ENCODE measurements around the gene AKR1B1. TPM values are rescaled to one million over a fixed set of nuclear protein-coding genes. Genes with fewer than 3 reads are reported as not detected.

AKR1B1 gene
- total and polyA plus RNA-seq, 2 of the 13 experiments (the other 11 are each of a cell fraction or from before 2014, with no cell fraction given) = 89.9 to 133 TPM

- DNase-seq (ENCODE audit: low spot score) = no peak
- Histone ChIP-seq H3K4me1 (ENCODE audit: insufficient read depth, low read length) (peaks cover 23% of the 10 kb centered on the region), H3K4me3 (replicated peaks in 1 of 3; ENCODE audit: insufficient read depth in 1 of 3, low read depth in 2 of 3, low read length in 3 of 3) (no peak overlapping the region), H3K9me3 (ENCODE audit: low read length) (peaks cover 4% of the 10 kb centered on the region; the same call in 1 of the 2 replicates), H3K36me3 (replicated peaks in 1 of 2; ENCODE audit: control insufficient read depth in 1 of 2, insufficient read depth in 2 of 2, low read length in 2 of 2) (no peaks in the 10 kb centered on the region), H3K27me3 (ENCODE audit: control insufficient read depth in 1 of 2, insufficient read depth in 2 of 2, low read length in 2 of 2) (no peaks in the 10 kb centered on the region), H3K9ac (ENCODE audit: insufficient read depth, low read depth, low read length) (no peak overlapping the region), H2AFZ (ENCODE audit: low read length) (no peak overlapping the region), H3K79me2 (ENCODE audit: insufficient read depth, low read length) (peaks cover 10% of the 10 kb centered on the region), H3K27ac (ENCODE audit: extremely low read length, insufficient read depth, low read length) (no peak overlapping the region), H4K20me1 (ENCODE audit: insufficient read depth, low read length) (no peaks in the 10 kb centered on the region), H3K4me2 (ENCODE audit: low read depth, low read length) (no peak overlapping the region)
- no TSS peak for BruUV-seq (replicated peaks)
- 0% methylated on average over 1 of the region's 1 CpG for WGBS (ENCODE audit: low lambda C conversion rate)
- CTCF ChIA-PET (ENCODE audit: low intra/inter-chr PET ratio, low total read pairs) = no interaction called here
- ATAC-seq = no peak
- intact Hi-C loops (cut with micrococcal nuclease; ENCODE audit: unreplicated experiment) (no loop called here), in situ Hi-C loops (cut with HindIII; ENCODE audit: extremely low pct_ligation_motif_present, low pct_unique_long_range_greater_than_20kb) (no loop called here)
- FAIRE-seq = no peak
- POLR2A ChIA-PET = no interaction called here
- no peak for TF ChIP-seq ZNF280B (CRISPR knock-in tag; IDR thresholded peaks at IDR 0.05; ENCODE audit: borderline replicate concordance)
- TF ChIP-seq ETS1 (CRISPR knock-in tag; IDR thresholded peaks at IDR 0.05) = no peak
- TF ChIP-seq ZFYVE20 (CRISPR knock-in tag; IDR thresholded peaks at IDR 0.05; ENCODE audit: borderline replicate concordance, low read depth) = no peak
- no peak for TF ChIP-seq ZBTB39 (CRISPR knock-in tag; IDR thresholded peaks at IDR 0.05)
- TF ChIP-seq ZNF281 (CRISPR knock-in tag; IDR thresholded peaks at IDR 0.05; ENCODE audit: borderline replicate concordance) = no peak
- no peak for TF ChIP-seq ATF3 (CRISPR knock-in tag; IDR thresholded peaks at IDR 0.05)
- TF ChIP-seq ZNF468 (CRISPR knock-in tag; IDR thresholded peaks at IDR 0.05) = no peak
- no peak for TF ChIP-seq BORCS8-MEF2B (CRISPR knock-in tag; IDR thresholded peaks at IDR 0.05)
- TF ChIP-seq SIN3B (IDR thresholded peaks at IDR 0.05; ENCODE audit: low read length) = no peak
- no peak for TF ChIP-seq ZNF160 (CRISPR knock-in tag; IDR thresholded peaks at IDR 0.05)
- TF ChIP-seq CTCF (CRISPR knock-in tag; IDR thresholded peaks at IDR 0.05) = no peak
Observed at GRCh38 chr7:134461916-134462315, 3.0 kb upstream of the AKR1B1 start.

Measured in HepG2 (cell line).